Stimulated activated effector memory CD8-positive, alpha-beta T cell treated with anti-CD3 and anti-CD28 coated beads, Interleukin-12 subunit alpha, Interleukin-12 subunit beta, amount 100 ng/mL, for 72 hours (primary cell): ENCODE data around the gene MIEF1.

Experiments
- ATAC-seq: fragments of 150-1000 bp; cut with Tn5 transposase; 2 replicates; pipeline ENCODE4 v1.10.0; 2021
- DNase-seq, 2 donors: peaks; one replicate each; pipeline ENCODE4 v3.0.0; 2021 to 2022; ENCODE audit warnings: low spot score in 2 of 2
- H3K27ac Mint-ChIP-seq: one replicate; pipeline ENCODE4 v1.8.0; 2022; ENCODE audit warnings: mild to moderate bottlenecking, mixed read lengths
- H3K36me3 Mint-ChIP-seq: one replicate; pipeline ENCODE4 v1.8.0; 2022; ENCODE audit warnings: mild to moderate bottlenecking, mixed read lengths
- H3K4me1 Mint-ChIP-seq: one replicate; pipeline ENCODE4 v1.8.0; 2022; ENCODE audit warnings: mixed read lengths
- H3K4me3 Mint-ChIP-seq: one replicate; pipeline ENCODE4 v1.8.0; 2022; ENCODE audit warnings: mild to moderate bottlenecking, mixed read lengths
- H3K9me3 Mint-ChIP-seq: one replicate; pipeline ENCODE4 v1.8.0; 2022; ENCODE audit warnings: mixed read lengths

The MIEF1 gene

DNA sequence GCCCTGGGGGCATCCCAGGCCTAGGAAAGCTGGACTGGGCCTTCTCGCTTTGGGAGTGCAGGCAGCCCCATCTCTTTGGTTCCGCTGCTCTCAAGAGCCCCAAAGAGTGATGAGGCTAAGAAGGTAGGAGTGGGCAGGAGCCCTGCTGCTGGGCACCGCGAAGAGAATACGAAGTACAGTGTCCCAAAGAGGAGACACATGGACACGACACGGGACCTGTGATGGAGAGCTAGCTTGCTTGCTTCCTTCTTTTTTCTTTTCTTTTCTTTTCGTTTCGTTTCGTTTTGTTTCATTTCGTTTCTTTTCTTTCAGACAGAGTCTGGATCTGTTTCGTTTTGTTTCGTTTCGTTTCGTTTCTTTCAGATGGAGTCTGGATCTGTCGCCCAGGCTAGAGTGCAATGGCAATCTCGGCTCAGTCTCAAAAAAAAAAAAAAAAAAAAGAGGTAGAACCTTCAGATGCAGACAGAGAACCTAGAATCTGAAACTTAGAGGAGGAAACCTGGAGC is 34.6 kb upstream of the MIEF1 start:
- H3K4me1 Mint-ChIP-seq: peaks cover 10% of the 10 kb centered on the region
- ATAC-seq (no peak), DNase-seq (no peak)
- no peak overlapping the region for H3K27ac Mint-ChIP-seq
- no peaks in the 10 kb centered on the region for H3K9me3 Mint-ChIP-seq
- H3K4me3 Mint-ChIP-seq: no peak overlapping the region
- H3K36me3 Mint-ChIP-seq: no peaks in the 10 kb centered on the region

DNA sequence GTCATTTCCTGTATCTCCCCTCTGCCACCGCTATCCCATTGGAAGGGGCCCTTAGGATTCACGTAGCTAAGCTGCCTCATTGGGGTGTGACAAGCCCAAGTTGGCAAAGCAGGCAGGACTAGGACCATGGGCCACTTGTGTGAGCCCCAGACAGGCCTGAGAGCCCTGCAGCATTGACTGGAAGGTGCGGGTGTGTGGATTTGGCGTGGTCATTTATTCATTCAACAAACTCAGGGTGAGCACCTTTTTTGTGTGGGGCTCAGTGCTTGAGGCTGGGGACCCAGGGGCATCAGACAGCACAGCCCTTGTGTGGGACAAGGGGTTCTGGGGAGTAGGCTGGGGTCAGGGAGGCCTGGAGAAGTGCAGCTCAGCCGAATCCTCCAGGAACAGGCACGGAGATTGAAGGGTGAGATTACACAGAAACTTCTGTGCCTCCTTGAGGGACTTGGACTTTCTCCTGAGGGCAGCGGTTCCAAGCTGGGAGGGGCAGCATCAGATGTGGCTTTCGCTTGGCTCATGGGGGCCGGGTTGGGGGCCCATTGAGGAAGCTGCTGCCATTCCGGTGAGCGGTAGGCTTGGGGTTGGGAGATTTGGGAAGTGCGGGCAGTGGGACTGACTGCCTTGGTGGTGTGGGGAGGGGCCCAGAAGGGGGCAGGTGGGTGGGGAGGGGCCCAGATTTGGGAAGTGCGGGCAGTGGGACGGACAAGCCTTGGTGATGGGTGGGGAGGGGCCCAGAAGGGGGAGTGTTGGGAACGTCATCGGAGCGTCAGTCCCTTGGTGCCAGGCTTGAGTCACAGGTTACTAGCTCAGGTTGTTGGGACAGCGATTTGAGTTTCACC is 33.4 kb upstream of the MIEF1 start:
- Mint-ChIP-seq H3K27ac (peak overlapping the region; percentile 74), H3K4me3 (no peak overlapping the region), H3K9me3 (no peaks in the 10 kb centered on the region), H3K36me3 (no peaks in the 10 kb centered on the region), H3K4me1 (peaks cover 12% of the 10 kb centered on the region)
- no peak for DNase-seq
- ATAC-seq: no peak

DNA sequence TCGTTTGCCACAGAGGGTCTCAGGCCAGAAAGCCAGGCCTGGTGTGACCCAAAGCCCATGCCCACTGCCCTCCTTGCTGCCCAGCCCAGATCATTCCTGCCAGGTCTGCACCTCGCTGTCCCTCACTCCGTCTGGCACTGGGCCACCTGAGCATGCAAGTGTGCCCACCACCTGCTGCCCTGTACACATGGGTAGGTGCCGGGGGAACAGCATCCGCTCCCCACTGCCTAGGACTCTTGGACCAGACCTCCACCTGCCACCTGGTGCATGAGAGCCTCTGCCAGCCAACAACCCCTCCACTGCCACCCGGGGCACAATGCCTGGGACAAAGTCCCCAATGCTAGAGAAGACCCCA is 32.8 kb upstream of the MIEF1 start:
- Mint-ChIP-seq H3K4me3 (no peak overlapping the region), H3K9me3 (no peaks in the 10 kb centered on the region), H3K36me3 (no peaks in the 10 kb centered on the region), H3K4me1 (peaks cover 12% of the 10 kb centered on the region), H3K27ac (no peak overlapping the region)
- no peak for ATAC-seq
- DNase-seq: no peak

DNA sequence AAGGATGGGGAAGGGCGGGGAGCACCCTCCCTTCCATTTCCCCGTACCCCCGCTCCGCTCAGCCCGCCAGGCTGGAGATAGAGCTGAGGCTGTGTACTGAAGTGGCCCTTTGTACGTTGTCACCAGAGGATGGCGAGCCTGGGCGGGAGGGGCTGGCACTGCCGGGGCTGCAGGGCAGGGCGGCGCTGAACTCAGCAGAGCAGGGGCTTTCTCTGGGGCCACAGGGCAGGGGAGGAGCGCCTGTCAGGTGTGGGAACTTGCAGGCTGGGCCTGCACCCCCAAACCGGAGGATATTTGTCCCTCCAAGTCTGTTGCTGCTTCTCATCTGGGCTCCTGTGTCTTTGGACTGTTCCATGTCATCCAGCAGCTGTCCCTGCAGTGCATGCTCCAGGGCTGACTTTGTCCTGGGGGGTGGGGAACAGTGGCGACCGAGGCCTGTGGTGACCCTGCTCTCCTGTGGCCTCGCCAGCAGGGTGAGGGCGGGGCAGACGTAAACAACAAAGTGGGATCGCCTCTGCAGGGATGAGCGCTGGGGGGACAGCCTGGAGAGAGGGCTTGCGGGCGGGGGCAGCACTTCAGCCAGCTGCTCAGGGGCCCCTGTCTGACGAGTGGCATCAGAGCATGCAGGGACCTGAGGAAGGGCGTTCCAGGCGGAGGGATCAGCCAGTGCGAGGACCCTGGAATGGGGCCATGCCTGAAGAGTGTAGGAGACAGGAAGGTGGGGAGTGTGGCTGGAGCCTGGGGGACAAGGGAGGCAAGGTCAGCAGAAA is 32.2 kb upstream of the MIEF1 start:
- peaks cover 12% of the 10 kb centered on the region for H3K4me1 Mint-ChIP-seq
- no peaks in the 10 kb centered on the region for H3K9me3 Mint-ChIP-seq
- no peaks in the 10 kb centered on the region for H3K36me3 Mint-ChIP-seq
- ATAC-seq: no peak
- H3K4me3 Mint-ChIP-seq: no peak overlapping the region
- peak overlapping the region; percentile 63 for H3K27ac Mint-ChIP-seq
- no peak for DNase-seq

DNA sequence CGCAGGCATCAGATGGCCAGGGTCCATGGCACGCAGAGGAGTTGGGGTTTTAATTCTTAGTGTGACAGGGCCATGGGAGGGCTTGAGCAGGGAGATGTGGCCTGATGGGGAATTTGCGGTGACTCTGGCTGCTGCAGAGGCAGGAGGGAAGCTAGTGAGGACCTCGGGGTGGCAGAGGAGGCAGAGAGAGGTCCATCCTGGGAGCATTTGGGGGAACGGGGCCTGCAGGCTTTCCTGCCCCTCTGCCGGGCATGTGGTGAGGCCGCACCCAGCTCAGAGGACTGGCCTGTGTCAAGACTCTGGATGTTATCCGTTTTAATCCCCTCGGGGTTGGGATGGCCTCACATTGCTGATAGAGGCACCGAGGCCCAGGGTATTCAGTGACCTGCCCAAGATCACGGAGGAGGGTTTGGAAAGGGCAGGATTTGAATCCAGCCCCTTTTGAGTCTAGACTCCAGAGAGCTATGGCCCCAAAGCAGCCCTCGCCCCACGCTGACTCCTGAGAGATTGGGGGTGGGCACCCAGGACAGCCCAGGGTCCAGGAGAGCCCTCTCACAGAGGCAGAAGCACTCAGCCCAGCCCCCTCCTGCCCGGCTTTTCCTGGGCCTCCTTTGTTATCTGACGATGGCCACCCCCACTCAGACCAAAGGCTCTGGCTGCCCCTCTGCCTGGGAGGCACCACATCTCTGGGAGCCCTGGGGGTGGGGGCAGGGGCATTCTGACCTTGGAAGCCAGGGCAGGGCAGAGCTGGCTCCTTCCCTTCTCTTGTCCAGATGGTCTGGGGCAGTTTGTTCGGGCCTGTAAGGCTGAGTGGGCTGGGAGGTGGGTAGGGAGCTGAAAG is 31.4 kb upstream of the MIEF1 start:
- ATAC-seq: no peak
- Mint-ChIP-seq H3K27ac (peak overlapping the region; percentile 63), H3K4me1 (peaks cover 12% of the 10 kb centered on the region), H3K9me3 (no peaks in the 10 kb centered on the region), H3K36me3 (no peaks in the 10 kb centered on the region), H3K4me3 (no peak overlapping the region)
- DNase-seq: no peak

DNA sequence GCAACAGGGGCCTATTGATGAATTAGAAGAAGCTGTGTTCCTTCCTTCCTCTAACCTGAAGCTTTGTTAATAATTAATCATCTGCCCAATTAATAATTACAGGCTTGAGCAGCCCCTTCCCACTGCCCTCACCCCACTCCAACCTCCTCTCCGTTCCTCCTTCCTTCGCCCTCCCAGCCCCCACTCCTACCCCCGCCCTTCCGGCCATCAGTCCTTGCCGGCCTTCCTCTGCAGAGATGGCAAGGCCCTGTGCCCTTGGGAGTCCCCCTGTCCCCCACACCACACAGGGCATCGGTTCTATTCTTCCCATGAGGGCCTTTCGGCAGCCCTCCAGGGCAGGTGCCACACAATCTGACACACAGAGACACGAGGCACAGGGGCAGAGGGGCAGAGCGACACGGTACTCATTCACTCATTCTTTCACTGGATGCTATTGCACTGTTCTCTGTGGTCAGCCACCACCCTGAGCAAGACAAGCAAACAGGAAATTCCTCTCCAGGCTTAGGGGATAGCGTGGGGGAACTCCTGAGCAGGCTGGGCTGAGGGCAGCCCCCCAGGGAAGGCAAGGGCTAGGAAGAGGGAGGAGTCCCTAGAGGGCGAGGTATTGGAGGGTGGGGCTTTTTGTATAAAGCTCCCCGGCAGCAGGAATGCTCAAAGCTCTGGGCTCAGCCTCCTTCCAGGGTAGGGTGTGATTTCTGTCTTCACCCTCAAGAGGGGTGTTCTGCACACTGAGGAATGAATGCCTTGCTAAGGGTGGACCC is 30.5 kb upstream of the MIEF1 start:
- no peaks in the 10 kb centered on the region for H3K36me3 Mint-ChIP-seq
- H3K4me3 Mint-ChIP-seq: peak overlapping the region; percentile 15
- peak; percentile 81 for ATAC-seq
- H3K9me3 Mint-ChIP-seq: no peaks in the 10 kb centered on the region
- H3K27ac Mint-ChIP-seq: no peak overlapping the region
- peaks cover 12% of the 10 kb centered on the region for H3K4me1 Mint-ChIP-seq
- DNase-seq: no peak

DNA sequence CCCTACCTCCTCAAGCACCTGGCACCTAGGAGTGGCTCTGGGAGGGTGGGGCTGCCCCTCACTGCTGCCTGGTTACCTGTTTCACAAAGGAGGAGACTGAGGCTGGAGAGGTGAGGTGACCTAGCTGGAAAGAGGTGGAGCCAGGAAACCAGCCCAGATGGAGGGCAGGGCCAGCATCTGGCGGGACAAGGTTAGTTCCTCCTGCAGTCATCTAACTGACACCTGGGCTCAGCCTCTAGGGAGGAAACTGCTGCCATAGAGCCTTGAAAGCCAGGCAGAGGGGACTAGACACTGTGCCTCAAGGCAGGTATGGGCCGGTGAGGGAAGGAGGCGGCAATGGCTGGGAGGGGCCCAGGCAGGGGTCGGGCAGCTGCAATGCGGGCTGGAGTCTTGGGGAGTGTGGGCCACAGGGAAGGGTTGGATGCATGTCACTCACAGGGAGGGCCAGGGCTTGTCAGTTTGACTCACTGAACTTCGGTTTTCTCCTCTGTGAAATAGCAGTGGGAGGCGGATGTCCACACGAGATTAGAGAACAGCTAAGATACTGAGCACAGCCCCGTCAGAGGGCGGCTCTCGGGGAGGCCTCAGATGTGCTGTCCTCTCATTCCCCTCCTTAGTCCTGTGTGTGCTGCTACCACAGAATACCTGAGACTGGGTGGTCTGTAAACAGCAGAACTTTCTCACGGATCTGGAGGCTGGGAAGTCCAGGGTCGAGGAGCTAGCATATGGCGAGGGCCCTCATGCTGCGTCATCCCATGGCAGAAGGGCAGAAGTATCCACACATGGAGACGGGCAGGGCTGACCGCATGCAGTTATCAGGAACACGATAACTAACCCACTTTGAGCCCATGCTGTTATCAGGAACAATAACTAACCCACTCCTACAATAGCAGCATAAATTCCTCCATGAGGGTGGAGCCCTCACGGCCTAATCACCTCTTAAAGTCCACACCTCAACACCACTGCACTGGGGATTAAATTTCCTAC is 29.2 kb upstream of the MIEF1 start:
- Mint-ChIP-seq H3K9me3 (no peaks in the 10 kb centered on the region), H3K36me3 (no peaks in the 10 kb centered on the region), H3K4me3 (no peak overlapping the region), H3K27ac (no peak overlapping the region), H3K4me1 (peaks cover 12% of the 10 kb centered on the region)
- ATAC-seq (no peak), DNase-seq (no peak)

DNA sequence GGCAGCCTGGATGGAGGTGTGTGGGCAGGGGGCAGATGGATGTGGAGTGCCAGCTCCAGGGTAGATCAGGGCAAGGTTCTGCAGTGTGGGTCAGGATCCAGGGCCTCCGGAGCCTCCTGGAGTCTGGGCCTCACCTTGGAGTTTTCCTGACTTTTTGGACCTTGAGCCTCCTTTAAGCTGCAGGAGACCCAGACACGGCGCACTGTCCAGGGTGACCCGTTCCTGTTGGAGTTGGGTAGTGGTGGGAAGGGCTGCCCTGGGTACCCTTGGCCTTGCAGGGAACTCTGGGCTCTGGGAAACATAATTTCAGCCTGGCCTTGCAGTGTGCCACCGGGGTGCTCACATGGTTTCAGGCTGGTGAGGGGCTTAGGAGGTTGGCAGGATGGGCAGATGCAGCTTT is 28.2 kb upstream of the MIEF1 start:
- Mint-ChIP-seq H3K36me3 (no peaks in the 10 kb centered on the region), H3K27ac (no peak overlapping the region), H3K9me3 (no peaks in the 10 kb centered on the region), H3K4me3 (no peak overlapping the region), H3K4me1 (peaks cover 12% of the 10 kb centered on the region)
- no peak for DNase-seq
- ATAC-seq: no peak

DNA sequence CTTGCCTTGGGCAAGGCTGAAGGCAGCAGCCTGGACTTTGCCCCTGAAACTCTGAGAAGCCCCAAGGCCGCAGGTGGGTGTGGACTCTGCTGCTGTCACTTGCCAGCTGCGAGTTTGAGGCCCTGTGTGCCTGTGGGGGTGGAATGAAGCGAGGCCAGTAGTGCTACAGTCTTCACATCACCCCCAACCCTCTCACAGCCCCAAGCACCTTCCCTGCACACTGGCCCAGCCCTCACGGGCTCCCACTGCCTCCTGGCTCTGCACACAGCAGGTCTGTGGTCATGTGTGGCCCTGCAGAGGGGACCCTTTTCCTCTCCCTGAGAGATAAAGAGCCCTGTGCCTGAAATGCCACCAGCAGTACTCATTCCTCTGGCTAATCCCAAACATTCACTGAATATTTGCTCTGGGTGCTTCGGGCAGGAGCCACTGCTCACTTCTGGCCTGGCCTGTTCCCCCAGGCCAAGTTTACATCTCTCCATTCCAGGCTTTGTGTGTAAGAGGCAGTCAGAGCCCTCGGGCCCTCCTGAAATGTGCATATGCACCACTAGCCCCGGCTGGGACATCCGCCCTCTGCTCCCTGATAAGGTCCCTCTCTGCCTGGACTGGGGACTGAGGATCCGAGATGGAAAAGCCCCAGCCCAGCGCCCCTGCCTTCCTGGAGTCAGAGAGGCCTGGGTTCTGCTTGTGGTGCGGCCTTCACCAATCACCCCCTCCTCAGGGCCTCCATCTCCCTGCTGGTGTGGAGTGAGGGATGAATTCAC is 27.6 kb upstream of the MIEF1 start:
- Mint-ChIP-seq H3K9me3 (no peaks in the 10 kb centered on the region), H3K27ac (no peak overlapping the region), H3K36me3 (no peaks in the 10 kb centered on the region), H3K4me3 (no peak overlapping the region), H3K4me1 (peaks cover 12% of the 10 kb centered on the region)
- DNase-seq: no peak
- ATAC-seq: no peak

DNA sequence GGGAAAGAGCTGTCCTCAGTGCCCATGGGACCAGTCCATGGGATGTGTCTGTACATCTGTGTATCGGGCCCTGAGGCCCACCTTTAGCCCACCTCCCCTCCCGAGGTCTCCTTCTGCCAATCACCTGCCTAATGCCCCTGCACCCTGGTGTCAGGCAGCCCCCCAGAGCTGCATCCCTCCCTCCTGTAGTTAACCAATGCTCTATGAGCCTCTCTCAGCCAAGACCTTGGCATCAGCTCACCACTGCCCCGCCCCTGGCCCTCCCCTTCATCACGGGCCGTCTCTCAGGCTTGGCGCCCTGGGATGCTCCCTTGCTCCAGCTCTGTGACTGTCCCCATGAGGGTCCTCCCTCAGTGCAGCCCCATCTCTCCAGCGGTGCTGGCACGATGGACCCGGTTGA is 26.8 kb upstream of the MIEF1 start:
- Mint-ChIP-seq H3K27ac (no peak overlapping the region), H3K4me1 (peaks cover 12% of the 10 kb centered on the region), H3K9me3 (no peaks in the 10 kb centered on the region), H3K36me3 (no peaks in the 10 kb centered on the region), H3K4me3 (no peak overlapping the region)
- no peak for DNase-seq
- no peak for ATAC-seq

DNA sequence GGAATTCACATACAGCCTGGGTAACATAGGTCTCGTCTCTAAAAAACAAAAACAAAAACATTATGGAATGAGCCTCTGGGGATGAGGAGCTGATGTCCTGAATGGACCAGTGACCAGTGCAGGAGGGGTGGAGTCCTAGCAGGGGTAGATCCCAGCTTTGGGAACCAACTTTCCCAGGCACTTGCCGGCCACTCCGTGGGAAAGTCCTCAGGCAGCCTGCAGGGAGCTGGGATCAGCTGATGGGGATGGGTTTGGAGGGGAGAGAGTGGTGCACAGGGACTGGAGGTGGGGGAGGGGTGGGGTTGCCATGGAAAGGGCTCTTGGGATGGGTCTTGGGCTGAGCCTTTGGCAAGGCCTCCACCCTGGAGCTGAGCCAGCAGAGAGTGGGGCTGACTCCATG is 26.2 kb upstream of the MIEF1 start:
- no peaks in the 10 kb centered on the region for H3K9me3 Mint-ChIP-seq
- H3K4me3 Mint-ChIP-seq: no peak overlapping the region
- H3K4me1 Mint-ChIP-seq: peaks cover 12% of the 10 kb centered on the region
- no peak for ATAC-seq
- no peak overlapping the region for H3K27ac Mint-ChIP-seq
- H3K36me3 Mint-ChIP-seq: no peaks in the 10 kb centered on the region
- DNase-seq: no peak

DNA sequence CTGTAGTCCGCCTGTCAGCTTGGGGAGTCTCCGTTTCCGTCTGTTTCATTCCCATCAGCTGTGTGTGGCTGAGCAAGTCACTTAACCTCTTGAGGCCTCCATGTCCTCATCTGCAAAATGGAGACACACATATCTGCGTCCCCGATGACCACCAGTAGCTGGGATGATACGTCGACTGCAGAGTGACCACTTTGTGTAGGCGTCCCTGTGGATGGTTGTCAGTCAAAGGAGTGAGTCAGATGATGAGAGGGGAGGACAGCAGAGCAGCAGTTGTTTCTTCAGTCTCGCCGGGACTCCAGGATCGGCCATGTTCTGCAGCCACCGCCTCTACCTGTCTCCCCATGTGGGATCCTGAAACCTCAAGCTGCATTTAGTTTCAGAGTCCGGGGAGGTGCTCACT is 25.4 kb upstream of the MIEF1 start:
- Mint-ChIP-seq H3K4me1 (peaks cover 8% of the 10 kb centered on the region), H3K9me3 (no peaks in the 10 kb centered on the region), H3K4me3 (no peak overlapping the region), H3K27ac (no peak overlapping the region), H3K36me3 (no peaks in the 10 kb centered on the region)
- DNase-seq (no peak), ATAC-seq (no peak)

DNA sequence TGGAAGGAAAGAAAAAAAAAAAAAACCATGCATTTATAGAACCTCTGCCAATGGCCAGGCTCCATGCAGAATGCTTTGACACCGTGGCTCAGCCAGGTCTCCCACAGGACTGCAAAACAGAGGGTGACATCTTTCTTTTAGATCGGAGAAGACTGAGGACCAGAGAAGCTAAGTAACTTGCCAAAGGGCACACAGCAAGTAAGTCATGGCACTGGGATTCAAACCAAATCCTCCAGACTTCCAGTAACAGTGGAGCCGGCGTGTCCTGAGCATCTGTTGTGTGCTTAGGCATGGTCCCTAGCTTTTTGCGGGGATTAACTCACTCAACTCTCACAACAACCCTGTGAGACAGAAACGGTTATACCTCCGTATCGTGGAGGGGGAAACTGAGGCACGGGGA is 24.5 kb upstream of the MIEF1 start:
- Mint-ChIP-seq H3K9me3 (no peaks in the 10 kb centered on the region), H3K36me3 (no peaks in the 10 kb centered on the region), H3K4me1 (peaks cover 1% of the 10 kb centered on the region), H3K4me3 (no peak overlapping the region), H3K27ac (no peak overlapping the region)
- no peak for ATAC-seq
- no peak for DNase-seq
